Measurements from ENCODE around the gene PARL. TPM values are rescaled to one million over a fixed set of nuclear protein-coding genes. Genes with fewer than 3 reads are reported as not detected.

PARL gene
- total and polyA plus RNA-seq, 9 of the 15 experiments (the other 6 are each of a cell fraction or from before 2014, with no cell fraction given): 39.5 to 82.4 (median 57.4) TPM

DNA sequence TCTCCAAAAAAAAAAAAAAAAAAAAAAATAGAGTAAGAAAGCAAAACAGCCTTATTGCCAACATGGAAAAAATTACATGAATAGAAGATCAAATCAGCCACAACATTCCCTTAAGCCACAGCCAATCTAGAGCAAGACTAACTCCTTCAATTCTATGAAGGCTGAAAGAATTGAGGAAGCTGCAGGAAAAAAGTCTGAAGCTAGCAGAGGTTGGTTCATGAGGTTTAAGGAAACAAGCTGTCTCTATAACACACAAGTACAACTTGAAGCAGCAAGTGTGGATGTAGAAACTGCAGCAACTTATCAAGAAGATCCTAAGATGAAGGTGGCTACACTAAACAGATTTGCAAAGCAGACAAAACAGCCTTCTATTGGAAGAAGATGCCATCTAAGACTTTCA is 9.3 kb downstream of the PARL start:
- ATAC-seq (no peak), DNase-seq (ENCODE audit: extremely low read depth in 1 of 4, low spot score in 3 of 4) (no peak), FAIRE-seq (no peak)
- Histone ChIP-seq H2AFZ (ENCODE audit: low read depth, low read length) (no peak overlapping the region), H3K27ac (ENCODE audit: extremely low read depth, low read depth, low read length) (no peak overlapping the region), H3K27me3 (ENCODE audit: control insufficient read depth in 2 of 2, insufficient read depth in 2 of 2, low read length in 2 of 2) (no peaks in the 10 kb centered on the region), H3K4me1 (replicated peaks in 1 of 2; ENCODE audit: control insufficient read depth in 2 of 2, insufficient read depth in 2 of 2, low read length in 2 of 2) (peaks cover 8 to 23% of the 10 kb centered on the region in 2 experiments), H3K4me3 (no peak overlapping the region), H3K4me2 (ENCODE audit: insufficient read depth, low read length) (no peak overlapping the region), H3K36me3 (ENCODE audit: control insufficient read depth, insufficient read depth, low read length) (peaks cover 39% of the 10 kb centered on the region; the same call in 2 of the 3 replicates), H3K9me1 (ENCODE audit: control insufficient read depth, insufficient read depth, low read length) (peaks cover 15% of the 10 kb centered on the region), H3K9me3 (replicated peaks; ENCODE audit: control insufficient read depth, insufficient read depth, low read depth, low read length) (no peaks in the 10 kb centered on the region), H3K9ac (ENCODE audit: insufficient read depth in 1 of 2, low read depth in 2 of 2, low read length in 2 of 2) (no peak overlapping the region), H4K20me1 (replicated peaks; ENCODE audit: control insufficient read depth, insufficient read depth, low read length) (peaks cover 13% of the 10 kb centered on the region), H3K79me2 (ENCODE audit: control insufficient read depth, insufficient read depth, low read length) (peaks cover 75% of the 10 kb centered on the region)
- intact Hi-C loops (cut with micrococcal nuclease): no loop called here
- POLR2A ChIA-PET: interaction anchor here (0.6 to 3.2 kb wide), 3 partner anchors 9 to 447 kb away, joined by 3 to 15 read pairs (median 3); partner anchors contain the start of genes MCF2L2 and PARL
- BruUV-seq (replicated peaks): no TSS peak
- CTCF ChIA-PET (ENCODE audit: low intra/inter-chr PET ratio): no interaction called here
- no peak for TF ChIP-seq ZBTB1 (CRISPR knock-in tag; IDR thresholded peaks at IDR 0.05; ENCODE audit: borderline replicate concordance, low read depth)
- TF ChIP-seq ETV6 (IDR thresholded peaks at IDR 0.05; ENCODE audit: borderline replicate concordance in 1 of 2, low read depth in 2 of 2, low read length in 1 of 2): no peak
- TF ChIP-seq ETV6 (CRISPR knock-in tag; IDR thresholded peaks at IDR 0.05; ENCODE audit: borderline replicate concordance): no peak
- no peak for TF ChIP-seq ZNF121 (CRISPR knock-in tag; conservative IDR thresholded peaks at IDR 0.05)
- TF ChIP-seq SOX6 (IDR thresholded peaks at IDR 0.05): no peak
- TF ChIP-seq HNRNPK (IDR thresholded peaks at IDR 0.05; ENCODE audit: low read depth, low read length, poor library complexity, severe bottlenecking): no peak
- no peak for TF ChIP-seq TRIM24 (IDR thresholded peaks at IDR 0.05)
- TF ChIP-seq, protein P1, sequence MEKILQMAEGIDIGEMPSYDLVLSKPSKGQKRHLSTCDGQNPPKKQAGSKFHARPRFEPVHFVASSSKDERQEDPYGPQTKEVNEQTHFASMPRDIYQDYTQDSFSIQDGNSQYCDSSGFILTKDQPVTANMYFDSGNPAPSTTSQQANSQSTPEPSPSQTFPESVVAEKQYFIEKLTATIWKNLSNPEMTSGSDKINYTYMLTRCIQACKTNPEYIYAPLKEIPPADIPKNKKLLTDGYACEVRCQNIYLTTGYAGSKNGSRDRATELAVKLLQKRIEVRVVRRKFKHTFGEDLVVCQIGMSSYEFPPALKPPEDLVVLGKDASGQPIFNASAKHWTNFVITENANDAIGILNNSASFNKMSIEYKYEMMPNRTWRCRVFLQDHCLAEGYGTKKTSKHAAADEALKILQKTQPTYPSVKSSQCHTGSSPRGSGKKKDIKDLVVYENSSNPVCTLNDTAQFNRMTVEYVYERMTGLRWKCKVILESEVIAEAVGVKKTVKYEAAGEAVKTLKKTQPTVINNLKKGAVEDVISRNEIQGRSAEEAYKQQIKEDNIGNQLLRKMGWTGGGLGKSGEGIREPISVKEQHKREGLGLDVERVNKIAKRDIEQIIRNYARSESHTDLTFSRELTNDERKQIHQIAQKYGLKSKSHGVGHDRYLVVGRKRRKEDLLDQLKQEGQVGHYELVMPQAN (IDR thresholded peaks at IDR 0.05; ENCODE audit: borderline replicate concordance): no peak
- TF ChIP-seq, protein P2, sequence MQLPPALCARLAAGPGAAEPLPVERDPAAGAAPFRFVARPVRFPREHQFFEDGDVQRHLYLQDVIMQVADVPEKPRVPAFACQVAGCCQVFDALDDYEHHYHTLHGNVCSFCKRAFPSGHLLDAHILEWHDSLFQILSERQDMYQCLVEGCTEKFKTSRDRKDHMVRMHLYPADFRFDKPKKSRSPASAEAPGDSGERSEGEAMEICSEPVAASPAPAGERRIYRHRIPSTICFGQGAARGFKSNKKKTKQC (CRISPR knock-in tag; IDR thresholded peaks at IDR 0.05): no peak
- in situ Hi-C loops (cut with MboI): no loop called here
